H1 (cell line): ENCODE results near the gene DTX3.
"Not testable (repeated sequence)": the region's sequence is repeated elsewhere in the genome, so short reads cannot be mapped to it uniquely, and the experiment has no call there.

Experiments
- ATF3 ChIP-seq: IDR thresholded peaks from 2 replicates; pipeline ENCODE4 v1.6.1; 2011; ENCODE audit warnings: low read depth, mild to moderate bottlenecking, low read length; ENCODE audit not compliant: insufficient read depth
- NRF1 ChIP-seq: IDR thresholded peaks from 2 replicates; pipeline ENCODE4 v1.6.1; 2011; ENCODE audit warnings: mild to moderate bottlenecking, low read depth, low read length, improper control_type of control experiment
- POLR2A ChIP-seq, 2 experiments: IDR thresholded peaks; 1 replicate in 1 of 2; 2 replicates in 1 of 2; pipeline ENCODE4 v1.6.1; 2011; ENCODE audit warnings: low read depth in 2 of 2, low read length in 2 of 2, mild to moderate bottlenecking in 2 of 2; ENCODE audit errors: control extremely low read depth in 1 of 2
- TAF7 ChIP-seq: optimal IDR thresholded peaks from 2 replicates; pipeline ENCODE3; 2011; ENCODE audit warnings: low read depth, mild to moderate bottlenecking, inconsistent platforms, low read length, moderate library complexity, borderline replicate concordance
- TCF12 ChIP-seq: IDR thresholded peaks from 2 replicates; pipeline ENCODE4 v1.6.1; 2011; ENCODE audit warnings: low read depth, mild to moderate bottlenecking, low read length
- TF ChIP-seq, protein P1 (sequence below), 3 experiments: IDR thresholded peaks; 1 replicate in 2 of 3; 2 replicates in 1 of 3; pipeline versions ENCODE4 v1.5.1 to v1.6.1; 2011; ENCODE audit warnings: low read length in 3 of 3, mild to moderate bottlenecking in 3 of 3, inconsistent platforms in 2 of 3, low read depth in 1 of 3, moderate library complexity in 1 of 3; ENCODE audit not compliant: insufficient read depth in 1 of 3; ENCODE audit errors: control extremely low read depth in 1 of 3

GRCh38 chr12:57570438-57570837, 34.2 kb upstream of the DTX3 start:
- TF ChIP-seq, protein P1, sequence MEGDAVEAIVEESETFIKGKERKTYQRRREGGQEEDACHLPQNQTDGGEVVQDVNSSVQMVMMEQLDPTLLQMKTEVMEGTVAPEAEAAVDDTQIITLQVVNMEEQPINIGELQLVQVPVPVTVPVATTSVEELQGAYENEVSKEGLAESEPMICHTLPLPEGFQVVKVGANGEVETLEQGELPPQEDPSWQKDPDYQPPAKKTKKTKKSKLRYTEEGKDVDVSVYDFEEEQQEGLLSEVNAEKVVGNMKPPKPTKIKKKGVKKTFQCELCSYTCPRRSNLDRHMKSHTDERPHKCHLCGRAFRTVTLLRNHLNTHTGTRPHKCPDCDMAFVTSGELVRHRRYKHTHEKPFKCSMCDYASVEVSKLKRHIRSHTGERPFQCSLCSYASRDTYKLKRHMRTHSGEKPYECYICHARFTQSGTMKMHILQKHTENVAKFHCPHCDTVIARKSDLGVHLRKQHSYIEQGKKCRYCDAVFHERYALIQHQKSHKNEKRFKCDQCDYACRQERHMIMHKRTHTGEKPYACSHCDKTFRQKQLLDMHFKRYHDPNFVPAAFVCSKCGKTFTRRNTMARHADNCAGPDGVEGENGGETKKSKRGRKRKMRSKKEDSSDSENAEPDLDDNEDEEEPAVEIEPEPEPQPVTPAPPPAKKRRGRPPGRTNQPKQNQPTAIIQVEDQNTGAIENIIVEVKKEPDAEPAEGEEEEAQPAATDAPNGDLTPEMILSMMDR (IDR thresholded peaks at IDR 0.05; ENCODE audit: control extremely low read depth in 1 of 3, insufficient read depth in 1 of 3, low read depth in 1 of 3, low read length in 3 of 3) = not testable (repeated sequence)
- TF ChIP-seq TAF7; TCF12; POLR2A (IDR thresholded peaks at IDR 0.05; ENCODE audit: control extremely low read depth in 1 of 2, low read depth in 2 of 2, low read length in 2 of 2); ATF3; NRF1: not testable (repeated sequence)
